GM19351 (cell line): Measurements from ENCODE around the gene TXNL4A.

Source experiments
- ATAC-seq: cut with Tn5 transposase; IDR thresholded peaks from one replicate; pipeline ENCODE4 v1.9.1; 2021; ENCODE audit warnings: mild to moderate bottlenecking, moderate library complexity; ENCODE audit not compliant: unreplicated experiment

The TXNL4A gene

DNA sequence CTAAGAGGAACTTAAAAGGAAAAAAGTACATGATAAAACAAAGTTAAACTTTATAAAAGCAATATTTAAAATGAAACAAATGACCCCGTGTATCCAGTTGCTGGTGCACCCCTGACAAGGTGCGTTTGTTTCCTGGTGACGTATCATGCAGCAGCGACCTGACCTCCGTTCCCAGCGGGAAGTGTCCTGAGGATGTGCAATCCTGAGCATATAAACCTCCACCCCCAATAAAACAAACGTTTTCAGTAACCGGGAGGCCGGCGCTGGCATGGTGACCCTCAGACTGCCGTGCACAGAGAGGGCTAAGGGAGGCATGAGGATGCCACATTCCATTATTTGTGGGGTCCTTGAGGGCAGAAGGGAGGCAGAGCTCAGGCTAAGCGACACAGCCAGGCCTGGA lies 51.7 kb downstream of the TXNL4A start:
- no peak for ATAC-seq

DNA sequence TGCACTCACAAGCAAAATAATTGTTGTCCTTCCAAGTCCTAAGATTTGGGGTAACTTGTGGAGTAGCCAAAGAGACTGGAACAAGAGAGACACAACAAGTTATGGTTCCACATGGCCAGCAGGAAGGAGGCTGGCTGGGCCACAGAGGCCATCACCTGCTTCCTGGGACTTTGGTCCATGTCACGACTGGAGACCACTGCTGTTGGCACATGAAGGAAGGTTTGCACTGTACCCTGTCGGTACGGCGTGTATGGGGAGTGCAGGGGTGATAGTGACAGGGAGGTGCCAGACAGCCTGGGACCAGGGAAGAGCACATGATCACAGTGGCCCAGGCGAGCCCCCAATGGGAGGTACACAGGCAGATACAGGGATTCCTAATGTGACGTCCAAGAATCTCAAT lies 52.4 kb downstream of the TXNL4A start:
- no peak for ATAC-seq

DNA sequence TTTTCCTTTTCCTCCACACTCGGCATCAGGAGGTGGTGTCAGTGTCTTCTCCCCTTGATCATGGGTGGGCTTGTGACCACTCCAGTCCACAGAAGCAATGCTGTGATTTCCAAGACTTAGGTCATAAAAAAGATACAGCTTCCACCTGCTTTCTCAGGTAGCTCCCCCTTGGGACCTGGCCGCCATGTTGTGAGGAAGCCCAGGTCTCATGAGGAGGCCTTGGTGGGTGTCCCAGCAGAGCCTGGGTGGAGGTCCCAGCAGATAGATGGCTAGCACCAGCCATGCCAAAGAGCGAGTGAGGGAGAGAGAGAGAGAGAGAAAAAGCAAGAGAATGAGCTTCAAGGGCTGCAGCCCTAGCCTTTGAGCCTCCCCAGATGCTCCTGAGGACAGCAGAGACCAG lies 52.9 kb downstream of the TXNL4A start:
- no peak for ATAC-seq

DNA sequence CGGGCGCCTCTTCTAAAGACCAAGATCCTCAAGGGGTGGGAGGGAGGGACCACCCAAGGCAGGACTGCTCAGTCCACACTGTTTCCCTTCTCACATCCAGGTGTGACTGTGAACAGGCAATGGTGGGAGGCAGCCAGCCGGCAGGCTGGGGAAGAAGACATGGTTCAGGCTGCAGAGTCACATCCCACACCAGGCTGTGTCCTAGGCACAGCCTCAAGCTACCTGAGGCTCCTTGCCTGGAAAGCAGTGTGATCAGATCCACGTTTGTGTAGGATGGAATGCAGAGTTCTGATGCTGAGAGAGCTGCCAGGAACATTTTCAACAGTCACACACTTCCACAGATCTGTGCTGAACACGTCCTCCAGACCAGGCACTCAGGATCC lies 53.3 kb downstream of the TXNL4A start:
- no peak for ATAC-seq

DNA sequence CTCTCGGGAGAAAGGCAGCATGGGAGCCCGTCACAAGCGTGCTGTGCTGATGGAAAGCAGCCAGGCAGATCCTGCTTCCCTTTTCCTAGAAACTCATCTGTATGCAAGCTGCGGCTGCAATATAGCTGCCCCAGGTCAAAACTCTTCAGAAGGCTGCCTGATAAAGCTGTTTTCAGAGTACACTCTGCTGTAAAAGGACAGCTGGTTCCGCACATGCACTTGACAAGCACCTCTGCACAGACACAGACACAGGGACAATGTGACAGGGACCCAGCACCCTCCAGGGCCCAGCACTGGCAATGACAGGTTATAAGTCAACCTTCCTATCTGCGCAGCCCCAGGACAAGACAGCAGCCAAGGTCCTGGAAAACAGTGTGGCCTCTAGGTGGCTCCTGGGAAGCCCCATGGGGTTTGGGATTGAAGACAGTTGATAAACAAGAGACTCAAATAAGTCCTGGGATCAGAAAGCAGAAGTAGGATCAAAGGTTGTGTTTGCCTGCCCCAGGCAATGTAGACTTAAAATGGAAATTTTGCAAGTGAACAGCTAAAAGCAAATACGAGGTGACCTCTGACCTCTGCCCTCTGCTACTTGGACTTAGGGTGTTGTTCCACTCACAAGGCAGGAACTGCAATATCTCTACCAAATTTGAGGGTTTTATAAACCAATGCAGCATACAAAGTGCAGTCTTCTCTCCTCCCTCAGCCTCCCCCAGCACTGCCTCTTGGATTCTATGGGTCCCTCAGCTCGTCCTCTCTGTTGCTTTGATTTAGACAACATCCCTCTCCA lies 53.9 kb downstream of the TXNL4A start:
- ATAC-seq, result no peak

DNA sequence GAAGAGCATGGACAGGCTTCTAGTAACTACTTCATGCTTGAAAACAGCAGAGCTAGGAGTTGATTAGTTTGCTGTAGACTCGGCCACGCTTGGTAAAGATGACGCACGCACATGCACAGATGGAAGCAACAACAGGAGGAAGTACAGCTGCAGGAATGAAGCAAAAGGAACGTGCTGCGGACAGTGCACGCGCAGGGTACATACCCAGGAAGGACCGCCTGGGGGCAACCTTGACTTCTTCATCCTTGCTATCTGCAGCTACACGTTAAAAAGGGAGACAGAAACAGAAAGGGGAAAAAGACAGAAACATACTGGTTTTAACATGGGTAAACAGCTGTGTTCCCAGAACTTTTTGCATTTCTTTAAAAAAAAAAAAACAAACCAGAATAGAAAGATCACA lies 54.6 kb downstream of the TXNL4A start:
- no peak for ATAC-seq

DNA sequence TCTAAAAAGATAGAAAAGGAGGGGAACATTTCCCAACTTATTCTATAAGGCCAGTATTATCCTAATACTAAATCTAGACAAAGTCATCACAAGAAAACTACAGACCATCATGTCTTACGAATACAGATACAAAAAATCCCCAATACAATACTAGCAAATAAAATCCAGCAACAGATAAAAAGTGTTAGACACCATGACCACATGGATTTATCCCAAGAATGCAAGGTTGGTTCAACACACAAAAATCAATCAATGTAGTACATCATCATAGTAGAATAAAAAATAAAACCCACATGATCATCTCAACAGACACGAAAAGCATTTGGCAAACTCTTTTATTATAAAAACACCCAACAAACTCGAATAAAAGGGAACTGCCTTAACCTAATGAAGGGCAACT lies 55.5 kb downstream of the TXNL4A start:
- no peak for ATAC-seq

DNA sequence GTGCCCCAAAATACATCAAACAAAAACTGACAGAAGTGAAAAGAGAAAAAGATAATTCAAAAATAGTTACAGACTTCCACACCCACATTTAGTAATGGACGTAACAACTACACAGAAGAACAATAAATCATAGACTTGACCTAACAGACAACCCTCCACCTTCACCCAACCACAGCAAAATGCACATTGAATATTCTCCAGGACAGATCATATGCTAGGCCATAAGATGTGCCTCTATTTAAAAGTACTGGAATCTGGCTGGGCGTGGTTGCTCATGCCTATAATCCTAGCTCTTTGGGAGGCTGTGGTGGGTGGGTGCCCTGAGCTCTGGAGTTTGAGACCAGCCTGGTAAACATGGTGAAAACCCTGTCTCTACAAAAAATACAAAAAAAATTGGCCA lies 56.9 kb downstream of the TXNL4A start:
- no peak for ATAC-seq

DNA sequence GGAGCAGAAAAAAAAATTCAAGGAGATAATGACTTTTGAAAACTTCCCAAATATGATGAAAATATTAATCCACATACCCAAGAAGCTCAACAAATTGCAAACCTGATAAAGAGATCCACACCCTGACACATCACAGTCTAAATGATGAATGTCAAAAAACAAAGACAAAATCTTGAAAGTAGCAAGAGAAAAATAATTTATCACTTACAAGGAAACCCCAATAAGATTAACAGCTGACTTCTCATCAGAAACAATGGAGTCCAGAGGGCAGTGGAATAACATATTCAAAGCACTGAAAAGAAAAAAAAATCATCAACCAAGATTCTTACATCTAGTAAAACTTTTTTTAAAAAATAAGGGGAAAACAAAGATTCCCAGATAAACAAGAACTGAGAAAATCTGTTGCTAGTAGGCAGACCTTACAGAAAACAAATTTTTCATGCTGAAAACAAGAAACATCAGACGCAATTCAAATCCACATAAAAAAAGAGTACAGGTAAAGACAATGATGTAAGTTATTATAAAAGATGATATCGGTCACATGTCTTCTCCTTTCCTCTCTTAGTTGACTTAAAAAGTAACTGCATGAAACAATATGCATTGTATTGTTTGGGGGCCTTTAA lies 58.2 kb downstream of the TXNL4A start:
- no peak for ATAC-seq

DNA sequence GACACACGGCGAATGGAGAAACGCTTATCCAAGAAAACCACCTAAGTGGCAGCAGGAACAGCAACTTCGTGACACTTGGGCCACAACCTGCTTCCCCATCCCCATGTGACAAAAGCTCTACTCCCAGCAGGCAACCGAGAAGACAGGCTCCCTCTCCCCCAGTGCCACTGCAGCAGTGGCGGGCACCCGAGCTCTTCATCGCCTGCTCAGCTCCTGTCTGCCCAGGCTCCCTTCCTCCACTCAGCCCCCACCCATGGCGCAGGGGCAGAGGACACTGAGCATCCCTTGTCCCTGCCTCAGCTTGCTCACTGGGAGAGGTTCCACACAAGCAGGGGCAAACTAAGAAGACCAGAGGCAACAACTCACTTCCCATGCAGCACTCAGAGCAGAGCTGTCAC lies 59.8 kb downstream of the TXNL4A start:
- ATAC-seq, result no peak

DNA sequence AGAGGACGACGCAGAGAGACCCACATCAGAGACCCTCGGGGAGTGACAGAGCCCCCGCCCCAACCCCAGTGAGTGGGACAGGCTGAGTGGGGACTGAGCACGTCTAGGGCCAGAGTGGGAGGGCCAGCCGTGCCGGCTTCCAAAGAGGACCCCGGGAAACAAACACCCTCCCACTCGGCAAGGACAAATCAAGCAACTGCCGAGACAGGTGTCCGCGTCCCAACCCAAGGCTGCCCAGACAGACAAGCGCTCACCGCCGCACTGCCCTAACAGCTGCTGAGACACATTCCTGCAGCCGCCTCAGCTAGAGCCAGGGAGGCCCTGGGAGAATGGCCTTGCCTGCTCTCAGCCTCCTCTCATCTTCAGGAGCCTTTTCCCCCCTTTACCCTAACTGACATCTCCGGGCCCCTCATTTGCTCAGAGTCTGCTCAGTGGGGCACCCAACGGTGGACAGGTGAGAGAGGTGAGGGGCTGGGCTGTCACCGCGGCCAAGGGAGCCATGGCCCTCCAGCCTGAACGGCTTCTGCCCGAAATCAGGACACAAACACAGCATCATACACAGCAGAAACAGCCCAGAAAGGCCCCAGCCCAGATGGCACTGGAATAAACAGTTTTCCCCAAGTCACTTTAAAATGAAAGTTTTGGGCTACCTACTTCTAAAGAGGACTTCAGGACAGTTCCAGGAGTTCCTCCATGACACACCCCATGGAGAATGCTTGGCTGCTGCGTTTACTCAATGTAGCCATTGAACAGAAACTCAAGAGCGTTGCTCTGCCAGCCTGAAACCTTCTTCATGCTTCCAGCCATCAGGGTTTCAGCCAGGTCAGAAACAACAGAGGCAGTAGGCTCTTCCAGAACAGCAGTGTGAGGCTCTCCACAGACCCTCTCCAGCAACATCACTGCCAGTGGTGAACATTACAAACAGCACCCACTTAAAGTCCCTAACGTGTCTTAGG lies 60.5 kb downstream of the TXNL4A start:
- no peak for ATAC-seq

DNA sequence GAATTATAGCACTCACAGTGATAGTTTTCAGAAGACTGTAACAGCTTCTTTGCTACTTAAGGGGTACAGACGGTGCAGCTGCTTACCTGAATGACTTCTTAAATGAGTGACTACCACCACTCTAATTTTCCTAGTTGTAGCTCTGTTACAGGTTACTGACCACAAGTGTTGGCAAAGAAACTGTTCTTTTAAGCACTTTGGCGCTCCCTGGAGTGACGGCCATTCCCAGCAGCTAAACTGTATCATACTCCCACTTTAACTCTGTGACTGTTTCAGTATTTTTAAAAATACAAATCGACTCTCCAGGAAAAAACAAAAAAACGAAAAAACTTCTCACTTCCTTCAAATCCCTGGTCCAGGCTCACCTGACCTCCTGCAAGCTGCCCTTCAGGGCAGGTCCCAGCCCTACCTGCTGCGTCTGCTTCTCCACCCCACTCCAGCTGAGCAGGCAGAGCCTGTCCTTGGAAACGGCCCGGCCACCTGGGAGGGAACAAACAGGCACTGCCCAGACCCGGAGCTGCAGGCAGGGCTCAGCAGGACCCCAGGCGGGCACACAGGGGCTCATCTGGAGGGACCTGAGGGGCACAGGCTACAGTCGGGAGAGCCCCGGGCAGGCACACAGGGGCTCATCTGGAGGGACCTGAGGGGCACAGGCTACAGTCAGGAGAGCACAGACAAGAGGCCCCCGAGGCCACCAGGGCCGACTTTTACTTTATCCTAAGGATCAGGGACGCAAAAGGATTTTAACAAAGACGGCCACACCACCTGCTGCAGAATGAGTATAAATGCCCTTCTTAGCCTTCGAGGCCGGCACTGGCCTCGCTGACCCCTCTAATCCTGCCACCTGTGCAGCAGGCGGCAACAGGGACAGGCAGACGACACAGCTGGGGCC lies 61.4 kb downstream of the TXNL4A start:
- ATAC-seq, result no peak

DNA sequence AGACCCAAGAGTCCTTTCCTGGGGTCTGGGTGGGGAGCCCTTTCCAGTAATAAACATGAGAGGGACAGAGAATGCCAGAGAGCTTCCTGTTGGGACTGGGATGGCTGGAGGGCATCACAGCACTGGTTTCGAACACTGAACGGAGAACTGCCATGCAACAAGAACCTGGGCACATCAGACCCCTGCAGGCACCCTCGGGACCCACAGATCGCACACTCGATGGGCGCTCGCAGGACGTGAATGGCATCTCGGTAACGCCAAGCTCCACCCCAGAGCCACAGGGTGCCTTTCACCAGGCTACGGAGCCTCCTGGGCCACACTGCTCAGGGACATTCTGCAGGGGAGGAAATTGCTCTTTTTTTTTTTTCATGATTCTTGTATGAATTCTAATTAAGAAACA lies 62.1 kb downstream of the TXNL4A start:
- no peak for ATAC-seq

DNA sequence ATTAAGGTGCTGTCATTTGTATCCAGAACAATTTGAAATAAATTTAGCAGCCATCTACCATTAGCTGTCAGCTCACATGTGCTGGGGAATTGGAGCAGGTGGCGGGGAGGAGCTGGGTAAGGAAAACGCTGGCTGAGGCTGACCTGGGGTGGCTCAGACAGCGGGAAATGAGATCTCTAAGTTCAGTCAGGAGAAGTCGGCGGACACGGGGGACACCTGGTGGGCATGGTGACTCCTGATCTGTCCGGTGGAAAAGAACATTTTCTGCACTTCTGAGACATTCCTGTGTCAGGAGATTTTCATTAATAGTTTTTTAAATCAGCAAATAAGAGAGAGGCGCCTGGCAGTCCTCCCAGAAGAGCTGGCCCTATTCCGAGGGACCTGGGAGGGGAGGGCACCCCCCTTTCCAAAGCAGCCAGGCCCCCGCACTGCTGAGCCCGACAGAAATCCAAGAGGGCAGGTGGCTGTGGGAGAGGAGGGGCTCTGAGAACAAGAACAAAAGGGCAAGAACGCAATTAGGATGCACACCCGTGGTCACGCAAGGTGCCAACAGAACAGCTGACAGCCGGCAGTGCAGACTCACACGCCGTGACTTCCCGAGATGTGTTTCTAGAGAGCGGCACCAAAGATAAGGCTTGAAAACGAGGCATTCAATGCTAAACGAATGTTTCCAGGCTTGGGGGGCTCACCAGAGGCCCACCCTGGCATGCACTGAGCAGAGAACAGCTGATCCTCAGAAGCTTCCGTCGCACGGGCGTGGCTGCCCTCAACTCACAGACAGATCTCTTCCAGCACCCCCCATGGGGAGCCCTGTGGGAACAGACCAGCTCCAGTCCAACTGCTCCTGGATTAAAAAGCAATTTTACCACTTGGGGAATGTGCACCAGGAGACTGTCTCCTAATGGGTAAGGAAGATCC lies 63.3 kb downstream of the TXNL4A start:
- no peak for ATAC-seq

DNA sequence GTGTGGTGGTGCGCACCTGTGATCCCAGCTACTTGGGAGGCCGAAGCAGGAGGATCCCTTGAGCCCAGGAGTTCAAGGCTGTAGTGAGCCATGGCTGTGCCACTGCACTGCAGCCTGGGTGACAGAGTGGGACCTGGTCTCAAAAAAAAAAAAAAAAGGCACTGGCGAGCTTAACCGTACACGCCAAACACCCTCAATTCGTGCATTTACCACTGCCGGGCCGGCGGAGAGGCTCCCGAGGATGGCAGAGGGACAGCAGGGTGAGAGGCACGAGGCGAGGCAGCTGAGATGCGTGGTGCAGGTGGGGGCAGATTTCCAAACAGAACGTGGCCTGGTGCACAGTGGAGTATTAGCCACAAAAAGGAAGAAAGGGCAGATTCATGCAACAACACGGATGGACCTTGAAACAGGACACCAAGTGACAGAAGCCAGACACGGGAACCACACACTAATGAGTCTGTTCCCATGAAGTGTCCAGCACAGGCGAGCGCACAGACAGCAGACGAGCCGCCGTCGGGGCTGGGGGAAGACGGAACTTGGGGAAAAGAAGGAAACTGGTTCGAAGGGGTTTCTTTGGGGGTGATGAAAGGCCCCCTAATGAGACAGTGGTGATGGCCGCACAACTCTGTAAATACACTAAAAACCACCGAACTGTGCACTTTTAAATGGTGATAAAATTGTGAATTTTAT lies 64.3 kb downstream of the TXNL4A start:
- no peak for ATAC-seq

DNA sequence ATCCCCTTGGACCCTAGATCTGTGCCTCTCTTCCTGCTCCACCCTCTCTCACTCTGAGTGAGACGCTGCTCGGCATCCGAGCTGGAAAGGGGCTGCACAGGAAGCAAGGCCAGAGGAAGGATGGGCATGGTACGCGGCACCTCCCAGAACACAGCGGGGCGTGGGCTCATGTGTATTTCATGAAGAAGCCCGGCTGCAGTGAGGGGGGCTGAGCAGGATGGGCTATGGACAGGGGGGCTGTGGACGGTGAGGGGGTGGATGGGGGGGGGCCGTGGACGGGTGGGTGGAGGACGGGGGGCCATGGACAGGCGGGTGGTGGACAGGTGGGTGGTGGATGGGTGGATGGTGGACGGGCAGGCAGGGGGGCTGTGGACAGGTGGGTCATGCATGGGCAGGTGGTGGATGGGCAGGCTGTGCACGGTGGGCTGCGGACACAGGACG lies 65.4 kb downstream of the TXNL4A start:
- no peak for ATAC-seq

DNA sequence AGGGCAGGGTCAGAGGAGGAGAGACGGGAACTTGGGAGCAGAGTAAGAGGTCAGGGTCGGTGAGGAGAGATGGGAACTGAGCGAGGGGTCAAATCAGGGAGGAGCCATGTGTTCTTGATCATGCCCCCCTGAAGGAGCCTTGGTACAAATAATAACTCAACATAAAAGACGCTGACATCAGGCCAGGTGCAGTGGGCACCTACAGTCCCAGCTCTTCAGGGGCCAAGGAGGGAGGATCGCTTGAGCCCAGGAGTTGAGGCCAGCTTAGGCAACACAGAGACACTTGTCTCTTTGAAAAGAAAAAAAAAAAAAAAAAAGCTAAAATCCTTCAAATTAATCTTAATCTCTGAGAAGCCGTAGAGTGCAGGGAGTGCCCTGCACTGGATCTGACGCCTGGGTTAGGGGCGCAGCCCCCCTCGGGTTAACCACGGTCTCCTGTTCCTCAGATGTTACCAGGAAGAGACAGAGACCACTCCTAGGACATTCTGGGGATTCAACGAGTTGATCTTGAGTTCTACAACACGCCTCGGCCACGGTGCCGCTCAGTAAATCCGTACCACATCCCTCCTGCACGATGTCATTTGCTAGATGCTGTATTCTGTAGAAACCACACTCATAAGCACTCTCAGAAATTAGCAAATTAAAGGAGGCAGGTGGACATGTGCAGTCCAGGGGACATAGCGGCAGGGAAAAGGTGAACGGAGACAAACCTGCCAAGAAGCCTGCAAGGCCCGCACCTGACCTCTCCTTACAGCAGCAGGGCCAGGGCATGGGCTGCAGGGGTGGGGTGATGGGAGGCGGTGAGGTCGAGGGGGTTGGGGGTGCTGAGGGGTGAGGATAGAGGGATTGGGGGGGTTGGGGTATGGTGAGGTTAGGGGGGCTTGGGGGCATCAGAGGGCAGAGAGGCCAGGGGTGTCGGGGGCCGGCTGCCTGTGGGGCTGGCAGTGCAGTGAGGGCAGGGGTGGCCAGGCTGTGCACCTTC lies 66.1 kb downstream of the TXNL4A start:
- ATAC-seq, result no peak
